Spinal cord (tissue), 10 donors: Measurements from ENCODE around the gene USP35. TPM values are rescaled to one million over a fixed set of nuclear protein-coding genes. Genes with fewer than 3 reads are reported as not detected.
A peak's percentile ranks its signal among the peaks of the same experiment; 100 is the strongest.

Experiments used
- DNase-seq, 6 donors: peaks; one replicate each; pipeline versions ENCODE4 v3.0.0 to v3.0.0-alpha.2; 2013 to 2015; ENCODE audit warnings: low spot score in 6 of 6, low read depth in 4 of 6
- H3K27ac ChIP-seq: one replicate; pipeline ENCODE4 v1.5.1; 2013; ENCODE audit warnings: low read depth, low read length, control low read depth
- H3K27me3 ChIP-seq: one replicate; pipeline ENCODE4 v1.6.1; 2013; ENCODE audit warnings: low read length; ENCODE audit not compliant: control insufficient read depth, insufficient read depth
- H3K36me3 ChIP-seq: one replicate; pipeline ENCODE4 v1.6.1; 2013; ENCODE audit warnings: low read length; ENCODE audit not compliant: control insufficient read depth, insufficient read depth
- H3K4me1 ChIP-seq: one replicate; pipeline ENCODE4 v1.6.1; 2013; ENCODE audit warnings: low read length; ENCODE audit not compliant: control insufficient read depth, insufficient read depth
- H3K4me3 ChIP-seq: one replicate; pipeline ENCODE4 v1.5.1; 2013; ENCODE audit warnings: low read depth, low read length, control low read depth
- H3K9me3 ChIP-seq: one replicate; pipeline ENCODE4 v1.6.1; 2013; ENCODE audit warnings: low read length; ENCODE audit not compliant: control insufficient read depth, insufficient read depth
- WGBS: methylation state at CpG from one replicate; pipeline ENCODE4 v1.1.5; 2013; ENCODE audit warnings: missing lambda C conversion rate; ENCODE audit not compliant: insufficient coverage; 5-methylcytosine and 5-hydroxymethylcytosine counted together
- polyA plus RNA-seq, 2 donors: library from polyadenylated mRNA; unstranded; fragments of 120-200 nt; gene quantifications; one replicate each; pipeline ENCODE4 v1.2.1, GENCODE V29; 2013; ENCODE audit not compliant: insufficient read length in 2 of 2
- total RNA-seq, 2 donors: library from RNA; depleted of rRNA in 1 of 2; stranded (reverse); fragments of 120-200 nt in 1 of 2; fragments of >200 nt in 1 of 2; gene quantifications; one replicate each; pipeline versions ENCODE4 v1.2.3 to v1.2.4, GENCODE V29; 2013 to 2014
- donor health status: healthy.

USP35 gene
- total and polyA plus RNA-seq, 4 donors, result 7.4 to 14.6 (median 11.2) TPM

DNA sequence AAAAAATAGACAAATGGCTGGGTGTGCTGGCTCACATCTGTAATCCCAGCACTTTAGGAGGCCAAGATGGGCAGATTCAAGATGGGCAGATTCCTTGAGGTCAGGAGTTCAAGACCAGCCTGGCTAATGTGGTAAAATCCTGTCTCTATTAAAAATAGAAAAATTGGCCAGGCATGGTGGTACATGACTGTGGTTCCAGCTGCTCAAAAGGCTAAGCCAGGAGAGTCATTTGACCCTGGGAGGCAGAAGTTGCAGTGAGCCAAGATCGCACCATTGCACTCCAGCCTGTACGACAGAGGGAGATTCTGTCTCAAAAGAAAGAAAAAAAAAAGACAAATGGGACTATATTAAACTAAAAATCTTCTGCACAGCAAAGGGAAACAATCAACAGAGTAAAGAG is 55.4 kb downstream of the USP35 start:
- H3K36me3 ChIP-seq, result peaks cover 10% of the 10 kb centered on the region
- no peak for DNase-seq
- no peak overlapping the region for H3K4me3 ChIP-seq
- peaks cover 3% of the 10 kb centered on the region for H3K9me3 ChIP-seq
- no peak overlapping the region for H3K27ac ChIP-seq
- no CpG with 5 or more reads among the region's 2 CpGs for WGBS
- no peaks in the 10 kb centered on the region for H3K27me3 ChIP-seq
- H3K4me1 ChIP-seq, result no peaks in the 10 kb centered on the region

DNA sequence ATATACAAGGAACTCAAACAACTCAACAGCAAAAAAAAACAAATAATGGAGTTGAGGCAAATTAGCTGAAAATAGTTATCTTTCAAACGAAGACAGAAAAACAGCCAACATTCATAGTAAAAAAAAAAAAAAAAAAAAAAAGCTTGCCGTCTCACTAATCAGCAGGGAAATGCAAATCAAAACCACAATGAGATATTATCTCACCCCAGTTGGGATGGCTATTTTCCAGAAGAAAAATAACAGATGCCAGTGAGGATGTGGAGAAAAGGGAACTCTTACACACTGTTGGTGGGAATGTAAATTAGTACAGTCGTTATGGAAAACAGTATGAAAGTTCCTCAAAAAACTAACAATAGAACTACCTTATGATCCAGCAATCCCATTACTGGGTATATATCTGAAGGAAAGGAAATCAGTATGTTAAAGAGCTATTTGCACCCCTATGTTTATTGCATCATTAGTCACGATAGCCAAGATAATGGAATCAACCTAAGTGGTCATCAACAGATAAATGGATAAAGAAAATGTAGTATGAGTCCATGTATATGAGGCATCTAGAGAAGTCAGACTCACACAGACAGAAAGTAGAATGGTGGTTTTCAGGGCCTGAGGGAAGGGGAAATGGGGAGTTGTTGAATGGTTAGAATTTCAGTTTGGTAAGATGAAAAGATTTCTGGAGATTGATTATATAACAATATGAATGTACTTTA is 56.0 kb downstream of the USP35 start:
- peaks cover 10% of the 10 kb centered on the region for H3K36me3 ChIP-seq
- no peaks in the 10 kb centered on the region for H3K27me3 ChIP-seq
- no CpG with 5 or more reads among the region's 4 CpGs for WGBS
- no peak overlapping the region for H3K4me3 ChIP-seq
- no peak overlapping the region for H3K27ac ChIP-seq
- H3K9me3 ChIP-seq, result peaks cover 3% of the 10 kb centered on the region
- DNase-seq, result no peak
- H3K4me1 ChIP-seq, result no peaks in the 10 kb centered on the region

DNA sequence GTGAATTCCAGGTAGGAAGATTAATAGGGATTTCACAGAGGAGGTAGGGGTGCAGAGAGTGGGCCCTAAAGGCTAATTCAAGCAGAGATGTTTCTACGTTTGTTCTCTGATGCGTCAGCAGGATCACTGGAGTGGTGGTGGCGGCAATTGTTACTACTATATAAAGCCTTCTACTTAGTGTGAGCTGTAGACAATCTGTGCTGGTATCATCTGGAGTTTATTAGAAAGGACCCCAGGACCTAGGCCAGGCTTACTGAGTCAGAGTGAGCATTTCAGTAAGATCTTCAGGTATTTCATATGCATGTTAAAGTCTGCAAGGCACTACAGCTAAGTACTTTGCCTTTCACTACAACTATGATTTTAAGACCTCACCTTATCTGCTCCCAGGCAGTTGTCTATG is 59.5 kb downstream of the USP35 start:
- Histone ChIP-seq H3K4me3 (no peak overlapping the region), H3K27ac (no peak overlapping the region), H3K27me3 (no peaks in the 10 kb centered on the region), H3K9me3 (no peaks in the 10 kb centered on the region), H3K36me3 (peaks cover 13% of the 10 kb centered on the region), H3K4me1 (peaks cover 4% of the 10 kb centered on the region)
- WGBS, result no CpG with 5 or more reads among the region's 3 CpGs
- DNase-seq, result no peak

DNA sequence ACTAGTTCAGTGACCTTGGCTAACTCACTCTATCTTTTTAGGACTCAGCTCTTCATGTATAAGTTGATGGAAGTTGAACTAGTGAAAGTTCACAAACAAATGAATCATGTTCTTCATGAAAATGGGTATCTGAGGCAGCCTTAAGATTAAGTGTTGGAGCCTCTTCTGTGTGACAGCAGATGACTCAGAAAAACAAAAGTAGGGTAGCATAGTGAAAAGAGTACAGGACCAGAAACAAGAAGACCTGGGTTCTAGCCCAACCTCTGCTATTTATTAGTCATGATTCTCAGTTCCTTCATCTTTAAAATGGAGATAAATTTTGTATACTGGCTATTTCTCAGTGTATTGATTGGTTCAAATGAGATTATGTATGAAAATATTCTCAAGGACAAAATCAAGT is 60.2 kb downstream of the USP35 start:
- peaks cover 4% of the 10 kb centered on the region for H3K4me1 ChIP-seq
- H3K27me3 ChIP-seq, result no peaks in the 10 kb centered on the region
- H3K27ac ChIP-seq, result no peak overlapping the region
- no peak overlapping the region for H3K4me3 ChIP-seq
- H3K36me3 ChIP-seq, result peaks cover 10% of the 10 kb centered on the region
- H3K9me3 ChIP-seq, result no peaks in the 10 kb centered on the region
- no peak for DNase-seq

DNA sequence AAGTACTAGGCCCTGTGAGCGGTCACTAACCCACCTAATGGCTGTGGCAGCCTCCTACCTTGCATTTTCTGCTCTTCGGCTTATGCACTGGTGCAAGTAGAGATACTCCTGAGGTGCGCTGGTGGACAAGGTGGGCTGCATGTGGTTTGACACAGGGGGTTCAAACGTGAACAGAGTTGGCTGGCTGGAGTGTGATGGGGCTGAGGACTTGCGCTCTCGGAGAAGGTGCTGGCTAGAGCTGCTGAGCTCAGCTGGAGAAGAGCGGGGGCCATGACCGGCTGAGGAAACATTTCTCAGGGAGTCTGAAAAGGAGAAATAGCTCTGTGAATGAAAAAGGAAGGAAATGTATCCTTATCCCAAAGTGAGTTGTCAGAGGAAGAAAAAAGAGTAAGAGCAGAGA is 61.4 kb downstream of the USP35 start:
- WGBS, result over 99% methylated on average over 8 of the region's 8 CpGs
- H3K9me3 ChIP-seq, result no peaks in the 10 kb centered on the region
- peaks cover 4% of the 10 kb centered on the region for H3K4me1 ChIP-seq
- no peak overlapping the region for H3K4me3 ChIP-seq
- no peak for DNase-seq
- H3K36me3 ChIP-seq, result peaks cover 10% of the 10 kb centered on the region
- no peak overlapping the region for H3K27ac ChIP-seq
- no peaks in the 10 kb centered on the region for H3K27me3 ChIP-seq

DNA sequence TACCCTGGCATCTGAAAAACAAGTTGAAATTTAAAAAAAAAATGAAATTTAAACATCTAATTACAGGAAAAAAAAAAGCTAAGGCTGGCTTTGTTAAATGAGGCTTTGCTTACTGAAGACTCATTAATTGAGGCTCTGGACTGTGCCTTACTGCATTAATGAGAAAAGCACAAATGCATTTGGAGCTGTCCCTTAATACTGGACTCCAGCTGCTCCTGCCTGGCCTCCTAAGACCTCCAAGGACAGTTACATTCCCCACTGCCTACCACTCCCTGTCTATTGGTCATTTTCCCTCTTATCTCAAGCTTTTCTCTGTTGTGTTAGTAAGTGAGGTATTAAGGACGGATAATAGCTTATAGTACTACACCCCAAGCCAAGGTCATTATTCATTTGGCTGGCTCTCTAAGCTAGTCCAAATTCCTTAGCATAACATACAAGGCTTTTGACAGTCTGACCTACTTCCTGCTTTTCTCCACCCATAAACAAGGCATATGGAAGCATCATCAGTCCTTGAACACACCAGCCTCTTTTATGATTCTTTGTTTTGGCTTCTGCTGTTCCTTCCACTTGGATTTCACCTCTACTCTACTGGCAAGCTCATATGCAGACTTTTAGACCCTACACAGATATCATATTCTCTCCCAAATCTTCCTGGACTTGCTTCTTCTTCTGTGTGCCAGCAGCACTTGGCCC is 62.5 kb downstream of the USP35 start:
- peaks cover 4% of the 10 kb centered on the region for H3K4me1 ChIP-seq
- no peaks in the 10 kb centered on the region for H3K27me3 ChIP-seq
- no CpG with 5 or more reads among the region's 1 CpG for WGBS
- no peaks in the 10 kb centered on the region for H3K9me3 ChIP-seq
- H3K36me3 ChIP-seq, result peaks cover 10% of the 10 kb centered on the region
- DNase-seq, result peak in 2 of 6 donors; percentile 23 to 27
- no peak overlapping the region for H3K27ac ChIP-seq
- H3K4me3 ChIP-seq, result no peak overlapping the region

DNA sequence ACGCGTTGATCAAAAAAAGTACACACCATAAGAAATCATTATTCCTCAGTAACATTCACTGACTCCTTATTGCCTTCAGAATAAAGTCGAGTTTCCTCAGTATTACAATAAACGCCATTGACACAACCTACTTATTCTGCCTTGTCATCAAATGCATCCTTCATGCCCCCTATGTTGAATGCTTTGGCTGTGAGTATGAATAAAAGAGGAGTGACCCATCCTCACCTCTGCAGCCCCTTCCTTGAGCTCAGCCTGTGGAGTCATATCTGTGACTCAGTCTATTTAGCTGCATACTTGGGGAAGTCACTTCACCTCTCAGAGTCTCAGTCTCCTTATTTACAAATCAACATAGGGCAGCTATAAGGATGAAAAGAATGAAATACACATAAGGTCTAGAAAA is 65.1 kb downstream of the USP35 start:
- Histone ChIP-seq H3K27me3 (no peaks in the 10 kb centered on the region), H3K4me3 (no peak overlapping the region), H3K4me1 (peaks cover 4% of the 10 kb centered on the region), H3K36me3 (peaks cover 4% of the 10 kb centered on the region), H3K27ac (no peak overlapping the region), H3K9me3 (no peaks in the 10 kb centered on the region)
- no peak for DNase-seq
- WGBS, result no CpG with 5 or more reads among the region's 4 CpGs

DNA sequence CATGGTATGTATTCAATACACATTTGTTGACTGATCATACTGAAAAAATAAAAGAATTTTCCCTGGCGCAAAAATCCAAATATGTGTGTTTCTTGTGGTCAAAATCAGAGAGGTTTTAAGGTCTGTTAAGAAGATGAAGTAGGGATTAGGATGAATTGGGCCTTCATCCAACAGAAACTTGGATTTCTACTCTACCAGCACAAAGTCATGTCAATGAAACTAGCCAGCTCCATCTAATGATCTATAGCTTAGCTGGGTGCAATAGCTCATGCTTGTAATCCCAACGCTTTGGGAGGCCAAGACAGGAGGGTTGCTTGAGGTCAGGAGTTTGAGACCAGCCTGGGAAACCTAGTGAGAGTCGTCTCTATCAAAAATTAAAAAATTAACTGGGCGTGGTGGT is 65.5 kb downstream of the USP35 start:
- DNase-seq, result no peak
- peaks cover 4% of the 10 kb centered on the region for H3K4me1 ChIP-seq
- no peak overlapping the region for H3K27ac ChIP-seq
- no peaks in the 10 kb centered on the region for H3K9me3 ChIP-seq
- peaks cover 4% of the 10 kb centered on the region for H3K36me3 ChIP-seq
- 100% methylated on average over 2 of the region's 4 CpGs for WGBS
- H3K27me3 ChIP-seq, result no peaks in the 10 kb centered on the region
- H3K4me3 ChIP-seq, result no peak overlapping the region

DNA sequence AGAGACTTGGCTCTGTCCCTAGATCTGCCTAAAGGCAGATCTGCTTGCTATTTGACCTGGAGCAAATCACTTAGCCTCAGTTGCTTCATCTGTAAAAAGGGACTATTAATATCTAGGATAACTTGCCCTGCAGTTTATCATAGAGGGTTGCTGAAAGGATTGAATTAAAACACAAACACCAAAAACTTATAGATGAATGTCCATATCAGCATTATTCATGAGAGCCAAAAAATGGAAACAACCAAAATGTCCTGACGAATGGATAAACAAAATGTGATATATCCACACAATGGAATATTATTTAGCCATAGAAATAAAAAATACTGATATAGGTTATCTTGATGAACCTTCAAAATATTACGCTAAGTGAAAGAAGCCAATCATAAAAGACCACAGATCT is 67.2 kb downstream of the USP35 start:
- WGBS, result no CpG with 5 or more reads among the region's 2 CpGs

DNA sequence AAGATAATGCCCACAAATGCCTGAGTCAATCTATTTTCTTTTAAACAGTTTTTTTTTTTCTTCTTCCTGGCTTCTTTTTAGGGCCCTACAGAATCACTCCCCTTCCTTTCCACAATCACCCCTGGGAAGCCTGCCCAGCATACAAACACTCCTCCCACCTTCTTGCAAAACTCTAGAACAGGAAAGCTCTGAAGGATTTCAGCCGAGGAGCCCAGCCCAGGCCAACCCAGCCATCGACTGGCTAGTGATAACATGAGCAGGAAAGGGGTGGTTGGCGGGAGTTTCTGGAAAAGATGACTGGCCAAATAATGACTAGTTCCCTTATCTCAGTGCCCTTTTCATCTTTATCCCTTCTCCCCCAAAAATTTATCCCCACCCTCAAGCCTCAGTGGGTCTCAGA is 68.2 kb downstream of the USP35 start:
- WGBS, result 40% methylated on average over 2 of the region's 3 CpGs
- Histone ChIP-seq H3K36me3 (no peaks in the 10 kb centered on the region), H3K4me1 (no peaks in the 10 kb centered on the region), H3K9me3 (no peaks in the 10 kb centered on the region), H3K27me3 (no peaks in the 10 kb centered on the region), H3K4me3 (no peak overlapping the region), H3K27ac (no peak overlapping the region)
- DNase-seq, result peak in 1 of 6 donors; percentile 34

More for the DNA sequence above, 67.2 kb downstream of the USP35 start:
- Histone ChIP-seq H3K4me3 (no peak overlapping the region), H3K27me3 (no peaks in the 10 kb centered on the region), H3K4me1 (no peaks in the 10 kb centered on the region), H3K27ac (no peak overlapping the region), H3K36me3 (no peaks in the 10 kb centered on the region), H3K9me3 (no peaks in the 10 kb centered on the region)
- no peak for DNase-seq
